Measurements from ENCODE around the gene HEMK1. TPM values are rescaled to one million over a fixed set of nuclear protein-coding genes. Genes with fewer than 3 reads are reported as not detected.

Gene HEMK1
- polyA plus RNA-seq, 3 donors from 2014 or later = 18.3 to 54.9 (median 29.7) TPM

GRCh38 chr3:50625231-50626182, 56.2 kb downstream of the HEMK1 start:
- peaks cover 0 to 4% (median 0%) of the 10 kb centered on the region in 3 donors for H3K36me3 Mint-ChIP-seq
- peak overlapping the region in 5 of 6 donors; percentile 62 to 95 (median 91) for H3K27ac Mint-ChIP-seq
- peaks cover 0 to 2% (median 0%) of the 10 kb centered on the region in 3 donors for H3K27me3 Mint-ChIP-seq (ENCODE audit: low read depth in 3 of 3)
- DNase-seq = no peak
- peaks cover 87 to 95% of the 10 kb centered on the region in 2 donors for H3K4me1 Mint-ChIP-seq
- peak overlapping the region in 3 of 5 donors; percentile 38 to 50 (median 39) for H3K4me3 Mint-ChIP-seq
- no peaks in the 10 kb centered on the region for H3K9me3 Mint-ChIP-seq

GRCh38 chr3:50626401-50626800, 57.1 kb downstream of the HEMK1 start:
- peaks cover 89 to 97% of the 10 kb centered on the region in 2 donors for H3K4me1 Mint-ChIP-seq
- DNase-seq = no peak
- no peaks in the 10 kb centered on the region for H3K9me3 Mint-ChIP-seq
- H3K4me3 Mint-ChIP-seq = no peak overlapping the region
- H3K36me3 Mint-ChIP-seq = peaks cover 0 to 4% (median 0%) of the 10 kb centered on the region in 3 donors
- H3K27ac Mint-ChIP-seq = peak overlapping the region in 2 of 6 donors; percentile 55 to 56
- peaks cover 0 to 2% (median 0%) of the 10 kb centered on the region in 3 donors for H3K27me3 Mint-ChIP-seq (ENCODE audit: low read depth in 3 of 3)

- Mint-ChIP-seq H3K36me3 (no peaks in the 10 kb centered on the region), H3K27ac (peak overlapping the region; percentile 24 to 74 (median 48)), H3K27me3 (ENCODE audit: low read depth in 3 of 3) (peaks cover 0 to 2% (median 2%) of the 10 kb centered on the region in 3 donors), H3K4me1 (peaks cover 93 to 99% of the 10 kb centered on the region in 2 donors), H3K9me3 (no peaks in the 10 kb centered on the region), H3K4me3 (no peak overlapping the region)
- no peak for DNase-seq
These were observed 58.2 kb downstream of the HEMK1 start for GRCh38 chr3:50627407-50628051.

GRCh38 chr3:50628601-50629000, 59.3 kb downstream of the HEMK1 start:
- Mint-ChIP-seq H3K4me3 (no peak overlapping the region), H3K27me3 (ENCODE audit: low read depth in 3 of 3) (peaks cover 0 to 6% (median 2%) of the 10 kb centered on the region in 3 donors), H3K4me1 (peaks cover 93 to 99% of the 10 kb centered on the region in 2 donors), H3K36me3 (no peaks in the 10 kb centered on the region), H3K9me3 (no peaks in the 10 kb centered on the region), H3K27ac (peak overlapping the region in 2 of 6 donors; percentile 44 to 60)
- no peak for DNase-seq

- Mint-ChIP-seq H3K36me3 (no peaks in the 10 kb centered on the region), H3K27ac (peak overlapping the region; percentile 64 to 95 (median 78)), H3K9me3 (no peaks in the 10 kb centered on the region), H3K4me1 (peaks cover 89 to 99% of the 10 kb centered on the region in 2 donors), H3K27me3 (ENCODE audit: low read depth in 3 of 3) (peaks cover 0 to 6% (median 2%) of the 10 kb centered on the region in 3 donors), H3K4me3 (peak overlapping the region; percentile 21 to 59 (median 52))
- no peak for DNase-seq
These were observed 61.1 kb downstream of the HEMK1 start for GRCh38 chr3:50630394-50630793.

GRCh38 chr3:50630877-50631276, 61.6 kb downstream of the HEMK1 start:
- Mint-ChIP-seq H3K36me3 (no peaks in the 10 kb centered on the region), H3K4me3 (peak overlapping the region in 4 of 5 donors; percentile 39 to 59 (median 54)), H3K27me3 (ENCODE audit: low read depth in 3 of 3) (peaks cover 0 to 6% (median 2%) of the 10 kb centered on the region in 3 donors), H3K27ac (peak overlapping the region; percentile 60 to 95 (median 86)), H3K4me1 (peaks cover 86 to 95% of the 10 kb centered on the region in 2 donors), H3K9me3 (no peaks in the 10 kb centered on the region)
- DNase-seq = no peak

GRCh38 chr3:50632450-50632849, 63.1 kb downstream of the HEMK1 start:
- peak in 1 of 3 donors; percentile 32 for DNase-seq
- Mint-ChIP-seq H3K27ac (peak overlapping the region; percentile 64 to 95 (median 86)), H3K27me3 (ENCODE audit: low read depth in 3 of 3) (peaks cover 0 to 6% (median 2%) of the 10 kb centered on the region in 3 donors), H3K4me3 (peak overlapping the region; percentile 39 to 61 (median 53)), H3K36me3 (no peaks in the 10 kb centered on the region), H3K4me1 (peaks cover 87 to 95% of the 10 kb centered on the region in 2 donors), H3K9me3 (no peaks in the 10 kb centered on the region)

GRCh38 chr3:50633230-50633790, 64.0 kb downstream of the HEMK1 start:
- peaks cover 0 to 6% (median 0%) of the 10 kb centered on the region in 3 donors for H3K27me3 Mint-ChIP-seq (ENCODE audit: low read depth in 3 of 3)
- H3K27ac Mint-ChIP-seq = peak overlapping the region; percentile 27 to 95 (median 86)
- peaks cover 84 to 94% of the 10 kb centered on the region in 2 donors for H3K4me1 Mint-ChIP-seq
- peak overlapping the region in 2 of 5 donors; percentile 53 to 59 for H3K4me3 Mint-ChIP-seq
- no peak for DNase-seq
- H3K9me3 Mint-ChIP-seq = no peaks in the 10 kb centered on the region
- no peaks in the 10 kb centered on the region for H3K36me3 Mint-ChIP-seq

- no peaks in the 10 kb centered on the region for H3K9me3 Mint-ChIP-seq
These were observed 65.7 kb downstream of the HEMK1 start for GRCh38 chr3:50635066-50635465.

GRCh38 chr3:50637011-50637410, 67.7 kb downstream of the HEMK1 start:
- peaks cover 6 to 11% (median 7%) of the 10 kb centered on the region in 3 donors for H3K36me3 Mint-ChIP-seq
- no peak overlapping the region for H3K4me3 Mint-ChIP-seq
- peaks cover 61 to 70% of the 10 kb centered on the region in 2 donors for H3K4me1 Mint-ChIP-seq

More at GRCh38 chr3:50635066-50635465, 65.7 kb downstream of the HEMK1 start:
- H3K27ac Mint-ChIP-seq = peak overlapping the region in 3 of 6 donors; percentile 2 to 75 (median 66)
- no peak for DNase-seq
- H3K27me3 Mint-ChIP-seq (ENCODE audit: low read depth in 3 of 3) = peaks cover 0 to 6% (median 0%) of the 10 kb centered on the region in 3 donors
- H3K4me1 Mint-ChIP-seq = peaks cover 78 to 89% of the 10 kb centered on the region in 2 donors
- no peak overlapping the region for H3K4me3 Mint-ChIP-seq
- no peaks in the 10 kb centered on the region for H3K36me3 Mint-ChIP-seq

GRCh38 chr3:50637945-50638344, 68.6 kb downstream of the HEMK1 start:
- no peaks in the 10 kb centered on the region for H3K27me3 Mint-ChIP-seq (ENCODE audit: low read depth in 3 of 3)
- H3K27ac Mint-ChIP-seq = peak overlapping the region in 5 of 6 donors; percentile 71 to 77 (median 76)
- no peaks in the 10 kb centered on the region for H3K9me3 Mint-ChIP-seq
- H3K4me3 Mint-ChIP-seq = no peak overlapping the region
- H3K4me1 Mint-ChIP-seq = peaks cover 52 to 60% of the 10 kb centered on the region in 2 donors
- DNase-seq = no peak
- H3K36me3 Mint-ChIP-seq = peaks cover 7 to 11% (median 11%) of the 10 kb centered on the region in 3 donors

More at GRCh38 chr3:50637011-50637410, 67.7 kb downstream of the HEMK1 start:
- no peak for DNase-seq
- Mint-ChIP-seq H3K27me3 (ENCODE audit: low read depth in 3 of 3) (peaks cover 0 to 6% (median 0%) of the 10 kb centered on the region in 3 donors), H3K27ac (no peak overlapping the region), H3K9me3 (no peaks in the 10 kb centered on the region)

GRCh38 chr3:50639055-50639494, 69.8 kb downstream of the HEMK1 start:
- DNase-seq = no peak
- H3K9me3 Mint-ChIP-seq = no peaks in the 10 kb centered on the region
- H3K36me3 Mint-ChIP-seq = peaks cover 7 to 16% (median 11%) of the 10 kb centered on the region in 3 donors
- H3K27ac Mint-ChIP-seq = peak overlapping the region in 4 of 6 donors; percentile 24 to 69 (median 50)
- peaks cover 40 to 49% of the 10 kb centered on the region in 2 donors for H3K4me1 Mint-ChIP-seq
- H3K27me3 Mint-ChIP-seq (ENCODE audit: low read depth in 3 of 3) = no peaks in the 10 kb centered on the region
- no peak overlapping the region for H3K4me3 Mint-ChIP-seq

GRCh38 chr3:50642382-50642781, 73.1 kb downstream of the HEMK1 start:
- H3K36me3 Mint-ChIP-seq = peaks cover 7 to 33% (median 16%) of the 10 kb centered on the region in 3 donors
- H3K27me3 Mint-ChIP-seq (ENCODE audit: low read depth in 3 of 3) = peaks cover 0 to 1% (median 0%) of the 10 kb centered on the region in 3 donors
- no peaks in the 10 kb centered on the region for H3K9me3 Mint-ChIP-seq
- H3K4me3 Mint-ChIP-seq = no peak overlapping the region
- DNase-seq = no peak
- H3K27ac Mint-ChIP-seq = no peak overlapping the region
- peaks cover 17 to 20% of the 10 kb centered on the region in 2 donors for H3K4me1 Mint-ChIP-seq

All from immature natural killer cell (primary cell).